Medulla oblongata (tissue), 1 donor: ENCODE measurements around the gene LY6G6D.

ENCODE experiments used
- DNase-seq: peaks from one replicate; pipeline ENCODE4 v3.0.0-alpha.2; 2015; ENCODE audit errors: extremely low spot score

The LY6G6D gene

DNA sequence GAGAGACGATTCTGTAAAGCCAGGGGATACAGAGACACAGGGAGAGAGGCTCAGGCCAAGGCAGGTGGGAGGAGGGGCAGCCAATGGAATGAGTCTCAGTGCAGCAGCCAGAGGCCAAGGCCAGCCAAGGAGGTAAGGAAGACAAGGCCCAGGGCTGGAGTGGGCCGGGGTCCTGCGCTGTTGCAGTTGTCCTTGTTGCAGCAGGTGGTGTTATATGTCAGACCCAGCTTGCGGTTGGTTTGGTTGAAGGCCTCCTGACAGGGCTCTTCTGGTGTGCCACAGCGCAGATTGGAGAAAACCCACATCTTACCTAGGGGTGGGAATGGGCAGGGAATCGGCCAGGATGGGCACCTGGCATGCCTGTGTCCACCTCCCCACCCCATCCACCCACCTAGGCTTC lies 3.9 kb downstream of the LY6G6D start:
- DNase-seq: no peak

DNA sequence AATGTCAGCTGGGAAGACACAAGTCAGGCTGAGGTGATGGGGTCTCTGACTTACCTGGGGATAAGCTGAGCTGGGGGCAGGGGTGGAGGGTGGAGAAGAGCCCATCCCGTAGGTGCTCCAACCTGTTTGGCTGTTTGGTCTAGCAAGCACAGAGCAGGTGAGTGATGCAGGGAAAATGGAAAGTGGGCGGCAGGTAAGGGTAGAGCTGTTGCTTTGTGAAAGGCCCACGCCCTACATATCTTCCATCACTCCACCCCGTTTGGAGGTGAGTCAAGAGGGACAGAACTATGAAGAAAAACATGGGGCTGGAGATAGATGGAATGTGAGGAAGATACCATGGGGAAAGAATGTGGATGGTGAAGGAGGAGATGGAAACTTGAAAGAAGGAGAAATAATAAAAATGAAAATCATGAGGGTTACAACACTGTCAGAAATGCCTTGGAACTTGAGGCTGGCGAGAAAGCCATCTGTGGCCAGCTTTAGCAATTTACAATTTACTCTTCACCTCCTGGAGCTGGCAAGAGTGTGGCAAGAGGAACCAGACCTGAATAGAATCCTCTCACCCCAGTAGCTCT lies 5.1 kb downstream of the LY6G6D start:
- DNase-seq: no peak

DNA sequence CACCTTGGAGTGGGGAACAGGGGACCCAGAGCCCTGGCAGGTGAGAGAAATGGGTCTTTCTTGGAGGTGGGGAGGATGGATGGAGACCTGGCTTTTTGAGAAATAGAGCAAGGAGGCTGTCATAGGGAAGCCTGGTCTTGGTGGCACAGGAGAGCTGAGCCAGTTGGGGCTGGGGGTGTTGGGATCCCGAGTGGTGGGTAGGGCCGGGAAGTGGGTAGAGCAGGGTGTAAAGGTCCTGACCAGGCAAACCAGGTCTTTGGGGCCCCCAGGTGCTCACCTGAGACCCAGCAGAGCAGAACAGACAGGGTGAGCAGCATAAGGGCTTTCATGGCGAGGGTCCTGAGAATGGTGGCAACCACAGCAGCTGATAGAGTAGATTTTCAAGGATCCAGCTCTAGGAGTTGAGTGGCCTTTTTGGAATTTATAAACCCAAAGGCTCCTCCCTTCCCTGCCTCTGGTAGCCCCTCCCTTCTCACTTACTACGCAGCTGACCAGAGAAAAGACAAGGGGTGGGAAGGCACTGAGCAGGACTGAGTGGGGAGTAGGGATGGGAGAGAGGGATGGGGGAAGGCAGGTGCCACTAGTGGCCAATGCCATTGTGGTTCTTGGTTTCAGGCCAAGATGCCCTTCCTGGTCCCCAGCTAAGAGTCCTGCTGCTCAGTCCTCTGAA lies 6.3 kb downstream of the LY6G6D start, which contains the start of gene LY6G6C:
TSS of gene LY6G6C (minus strand) at position 396 of the 670 bp plus-strand sequence. CDS start at position 329, 67 bp downstream.
- DNase-seq: no peak

DNA sequence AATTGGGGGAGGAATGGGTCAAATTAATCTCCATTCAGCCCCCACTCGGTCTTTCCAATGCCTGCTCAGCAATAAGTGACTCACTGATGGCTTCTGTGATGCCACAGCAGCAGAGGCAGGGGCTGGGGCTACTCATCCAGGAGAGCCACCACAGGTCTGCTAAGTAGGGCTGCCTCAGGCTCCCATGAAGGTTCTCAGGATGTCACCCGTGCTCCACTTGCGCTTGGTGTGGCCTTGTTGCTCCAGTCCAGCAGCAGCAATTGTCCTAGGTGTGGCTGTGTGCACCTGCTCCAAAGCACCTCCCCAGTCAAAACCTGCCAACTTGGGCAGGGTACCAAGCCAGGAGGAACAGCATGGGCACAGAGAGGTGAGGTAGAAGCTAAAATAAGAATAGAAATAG lies 7.0 kb downstream of the LY6G6D start:
- DNase-seq: no peak

DNA sequence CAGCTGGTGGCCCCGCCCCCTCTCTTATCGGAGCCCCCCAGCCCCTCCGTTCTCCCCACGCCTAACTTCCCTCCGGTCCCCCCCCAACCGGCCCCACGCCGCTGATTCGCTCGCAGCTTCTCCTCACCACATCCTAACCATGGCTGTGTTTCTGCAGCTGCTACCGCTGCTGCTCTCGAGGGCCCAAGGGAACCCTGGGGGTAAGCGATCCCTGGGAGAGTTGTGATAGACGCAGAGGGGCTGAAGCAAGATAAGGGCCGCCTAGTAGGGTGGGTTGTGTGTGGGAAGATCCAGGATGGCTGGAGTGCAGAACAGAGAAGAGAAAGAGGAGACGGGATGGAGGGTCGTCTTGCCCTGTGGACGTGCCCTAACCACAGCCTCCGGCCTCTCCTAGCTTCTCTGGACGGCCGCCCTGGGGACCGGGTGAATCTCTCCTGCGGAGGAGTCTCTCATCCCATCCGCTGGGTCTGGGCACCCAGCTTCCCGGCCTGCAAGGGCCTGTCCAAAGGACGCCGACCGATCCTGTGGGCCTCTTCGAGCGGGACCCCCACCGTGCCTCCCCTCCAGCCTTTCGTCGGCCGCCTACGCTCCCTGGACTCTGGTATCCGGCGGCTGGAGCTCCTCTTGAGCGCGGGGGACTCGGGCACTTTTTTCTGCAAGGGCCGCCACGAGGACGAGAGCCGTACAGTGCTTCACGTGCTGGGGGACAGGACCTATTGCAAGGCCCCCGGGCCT lies 8.3 kb downstream of the LY6G6D start, which contains the start of gene MPIG6B:
TSS of gene MPIG6B (plus strand) at position 129 of the 735 bp plus-strand sequence. CDS start at position 140, 11 bp downstream.
- no peak for DNase-seq

DNA sequence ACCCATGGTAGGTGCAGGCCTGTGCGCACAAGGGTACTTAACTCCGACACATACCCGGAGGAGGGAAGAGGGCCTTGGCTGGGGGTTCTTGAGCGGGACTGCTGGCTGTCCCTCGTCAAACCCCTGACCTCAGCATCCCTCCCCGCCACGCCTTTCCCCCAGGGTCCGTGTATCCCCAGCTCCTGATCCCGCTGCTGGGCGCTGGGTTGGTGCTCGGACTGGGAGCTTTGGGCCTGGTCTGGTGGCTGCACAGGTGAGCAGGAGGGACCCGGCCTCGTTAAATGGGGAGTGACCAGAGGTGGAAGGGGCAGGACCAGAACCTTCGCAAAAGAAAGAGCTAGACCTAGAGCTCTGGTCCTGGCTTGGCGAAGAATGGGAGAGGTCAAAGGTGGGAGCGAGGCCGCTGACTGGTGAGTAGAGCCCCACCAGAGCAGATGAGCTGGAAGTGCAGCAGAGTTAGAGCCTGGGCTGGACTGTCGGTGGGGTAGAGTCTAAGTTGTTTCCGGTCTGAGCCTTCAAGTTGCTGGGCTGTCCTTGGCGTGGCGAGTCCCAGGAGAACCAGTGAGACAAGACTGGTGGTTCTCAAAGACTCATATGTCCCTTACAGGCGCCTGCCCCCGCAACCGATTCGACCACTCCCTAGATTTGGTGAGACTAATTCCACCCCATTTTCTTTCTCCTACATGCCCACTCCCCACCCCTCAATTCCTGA lies 9.0 kb downstream of the LY6G6D start:
- DNase-seq: no peak

DNA sequence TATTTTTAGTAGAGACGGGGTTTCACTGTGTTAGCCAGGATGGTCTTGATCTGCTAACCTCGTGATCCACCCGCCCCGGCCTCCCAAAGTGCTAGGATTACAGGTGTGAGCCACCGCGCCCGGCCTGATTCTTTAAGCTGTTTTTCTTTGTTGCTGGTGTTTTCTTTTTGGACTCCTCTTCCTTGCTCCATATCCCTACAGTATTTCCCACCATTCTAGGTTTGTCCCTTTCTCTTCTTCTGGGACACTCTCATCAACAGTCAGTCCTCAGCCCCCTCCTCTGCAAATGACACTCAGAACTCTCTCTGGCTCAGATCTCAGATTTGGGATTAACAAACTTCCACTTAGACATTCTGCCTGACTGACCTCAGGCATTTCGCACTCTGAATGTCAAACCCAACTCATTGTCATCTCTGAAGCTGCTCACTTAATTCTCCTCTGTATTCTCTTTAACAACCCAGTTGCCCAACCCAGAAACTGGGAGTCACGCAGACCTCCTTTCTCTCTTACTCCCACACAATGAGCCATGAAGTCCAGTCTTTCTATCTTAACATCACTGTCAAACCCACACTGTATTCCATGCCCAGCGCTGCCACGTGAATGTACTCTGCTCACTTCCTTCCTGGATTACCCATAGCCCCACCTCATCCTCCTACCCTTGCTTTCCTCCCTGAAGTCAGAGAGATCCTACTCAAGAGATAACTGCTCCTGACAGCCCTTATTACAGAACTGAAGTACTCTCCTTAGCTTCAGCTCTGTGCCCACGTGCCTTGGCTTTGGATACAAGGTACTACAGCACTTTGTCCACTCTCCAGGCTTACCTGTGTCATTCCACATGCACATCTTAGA lies 10.6 kb downstream of the LY6G6D start:
- no peak for DNase-seq

DNA sequence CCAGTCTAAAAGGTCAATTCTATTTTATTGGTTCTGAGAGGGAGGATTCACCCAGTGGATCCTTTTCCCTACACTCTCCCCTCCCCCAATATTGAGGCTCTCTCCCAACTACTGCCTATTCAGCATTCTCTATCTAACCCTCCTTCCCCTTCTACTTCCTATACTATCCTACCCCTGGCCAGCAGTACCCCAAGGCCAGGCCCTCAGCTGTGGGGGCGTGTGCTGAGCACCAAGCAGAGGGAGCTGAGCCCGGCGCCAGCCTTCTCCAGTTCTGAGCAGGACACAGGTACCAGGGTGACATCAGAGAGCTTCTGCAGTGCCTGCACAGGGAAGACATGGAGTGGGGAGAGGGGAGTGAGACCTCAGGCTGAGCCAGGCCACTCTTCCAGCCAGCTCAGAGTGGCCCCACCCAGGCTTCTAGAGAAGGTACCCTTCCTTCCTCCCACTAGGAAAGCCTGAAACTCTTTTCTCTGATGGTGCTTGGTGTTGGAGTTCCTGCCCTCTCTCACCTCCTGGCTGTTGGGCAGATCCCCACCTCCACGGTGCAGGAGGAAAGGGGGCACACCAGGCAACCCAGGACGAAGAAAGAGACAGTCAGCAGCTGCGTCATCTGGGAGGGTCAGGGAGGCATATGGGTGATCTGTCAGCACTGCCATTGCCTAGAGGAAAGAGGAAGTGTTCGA lies 12.0 kb downstream of the LY6G6D start:
- DNase-seq: peak; percentile 63

DNA sequence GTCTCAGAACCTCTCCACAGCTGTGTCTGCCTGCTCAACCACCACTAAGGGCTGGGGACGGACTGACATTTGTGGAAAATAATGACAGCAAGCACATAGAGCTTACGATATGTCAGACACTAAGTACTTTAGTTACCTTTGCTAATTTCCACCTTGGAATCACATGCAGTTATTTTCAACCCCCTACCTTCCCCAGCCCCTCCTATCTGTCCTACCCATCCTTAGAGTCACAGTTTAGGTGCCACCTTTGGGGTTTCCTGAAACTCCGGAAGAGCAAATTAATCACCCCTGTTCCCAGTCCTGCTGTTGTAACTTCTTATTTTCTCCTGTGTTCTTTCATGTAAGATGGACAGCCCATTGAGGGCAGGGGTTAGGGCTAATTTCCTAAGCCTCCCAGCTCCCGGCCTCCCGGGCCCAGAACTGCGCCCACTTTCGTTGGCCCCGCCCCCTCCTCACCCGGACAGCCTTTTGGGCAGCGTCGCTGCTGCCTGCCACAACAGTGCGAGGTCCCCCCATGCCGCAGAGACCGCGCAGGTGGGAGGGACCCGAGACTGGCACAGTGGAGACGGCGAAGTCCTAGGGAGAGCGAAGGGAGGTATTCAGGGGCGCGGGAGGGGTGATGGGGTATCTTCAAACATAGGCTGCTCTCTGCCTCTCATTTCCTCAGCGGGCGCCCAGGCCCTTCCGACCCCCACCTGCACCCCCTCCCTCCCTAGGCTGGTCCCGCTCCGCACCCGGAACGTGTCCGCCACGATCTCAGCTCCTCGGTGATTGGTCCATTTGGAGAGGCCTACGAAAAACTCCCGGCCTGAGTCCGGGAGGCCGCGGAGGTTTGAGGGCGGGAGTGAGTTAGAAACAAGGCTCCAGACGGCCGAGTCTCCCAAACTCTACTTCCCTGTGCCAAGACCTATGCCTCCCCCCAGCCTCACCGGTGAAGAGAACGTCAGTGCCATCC lies 12.8 kb downstream of the LY6G6D start:
- DNase-seq: no peak

DNA sequence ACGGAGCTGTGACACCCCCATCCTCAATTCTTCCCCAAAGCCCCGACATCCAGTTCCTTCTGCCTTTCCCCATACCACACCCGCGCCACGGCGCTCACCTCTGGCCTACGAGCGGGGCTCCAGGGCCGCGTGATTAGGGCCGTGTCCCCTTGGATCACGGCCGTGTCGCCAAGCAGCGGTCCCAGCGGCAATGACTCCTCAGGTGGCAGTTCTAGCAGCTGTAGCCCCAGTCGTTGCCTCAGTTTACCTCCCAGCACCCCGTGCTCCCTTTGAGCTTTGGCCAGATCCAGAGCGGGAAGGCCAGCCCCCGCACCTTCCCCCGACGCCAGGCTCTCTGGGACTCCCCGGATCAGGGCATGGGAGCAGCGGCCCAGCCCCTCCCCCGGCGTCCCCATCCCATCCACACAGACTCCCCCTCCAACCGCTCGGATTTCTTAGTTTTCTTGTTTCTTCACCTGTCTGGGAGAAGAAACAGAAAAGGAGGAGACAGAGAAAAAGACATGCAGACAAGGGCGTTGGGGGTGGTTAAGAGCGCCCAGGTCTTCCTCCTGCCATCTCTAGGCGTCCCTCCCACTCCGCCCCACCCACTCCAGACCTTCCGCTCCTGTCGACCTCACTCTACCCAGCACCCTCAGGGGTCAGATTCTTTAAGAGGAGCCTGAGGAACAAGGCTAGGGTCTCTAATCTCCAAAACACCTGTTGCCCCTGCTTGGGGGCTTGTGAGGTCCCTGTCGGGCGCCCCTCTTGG lies 13.8 kb downstream of the LY6G6D start, which contains the start of gene DDAH2:
TSS of gene DDAH2 (minus strand) at position 533 of the 748 bp plus-strand sequence. CDS start at position 395, 138 bp downstream.
- no peak for DNase-seq

DNA sequence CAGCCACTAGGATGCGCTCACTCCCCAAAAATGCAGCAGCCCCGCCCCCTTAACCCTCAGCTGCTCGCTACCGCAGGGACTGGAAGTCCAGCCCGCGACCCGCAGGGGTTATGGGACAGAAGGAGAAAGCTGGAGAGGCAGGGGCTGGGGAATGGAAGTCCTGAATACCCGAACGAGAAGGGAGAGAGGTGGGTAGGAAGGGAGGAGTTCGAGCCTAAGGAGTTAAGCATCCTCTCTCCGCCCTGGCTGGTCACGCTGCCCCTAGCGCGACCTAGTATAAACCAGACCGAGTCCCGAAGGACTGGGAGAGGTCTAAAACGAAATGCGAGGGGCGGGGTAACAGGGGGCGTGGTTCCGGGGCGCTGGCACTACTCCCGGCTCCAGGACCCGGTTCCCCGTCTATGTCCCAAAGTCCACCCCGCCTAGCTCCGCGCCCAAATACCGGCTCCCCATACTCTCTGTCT lies 14.4 kb downstream of the LY6G6D start:
- DNase-seq: peak; percentile 91

DNA sequence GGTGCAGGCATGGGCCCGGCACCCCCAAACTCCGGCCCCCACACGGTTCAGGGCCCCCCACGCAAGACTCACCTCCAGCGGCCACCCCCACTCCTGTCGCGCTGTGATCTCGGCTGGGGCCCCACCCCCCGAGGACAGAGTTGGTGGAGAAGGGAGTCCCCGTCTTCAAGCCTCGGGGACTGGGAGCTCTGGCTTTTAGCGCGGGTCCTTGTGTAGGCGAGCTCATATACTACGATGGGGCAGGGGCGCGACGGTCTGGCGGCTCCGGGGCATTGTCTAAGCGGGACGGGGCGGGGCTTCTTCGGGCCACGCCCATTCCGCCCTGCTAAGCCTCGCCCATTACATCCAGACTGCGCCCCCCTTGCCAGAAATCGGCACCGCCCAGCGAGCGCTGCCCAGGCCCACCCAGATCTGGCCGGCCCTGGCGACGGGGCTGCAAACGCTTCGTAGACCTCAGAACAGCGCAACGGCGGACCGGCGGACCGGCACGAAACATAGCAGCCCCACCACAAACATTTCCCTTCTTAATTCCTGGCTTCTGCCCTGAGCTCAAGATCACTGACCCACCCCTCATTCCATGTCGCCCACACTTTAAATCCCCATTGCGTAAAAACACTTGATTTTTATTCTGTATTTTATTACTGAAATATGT lies 15.0 kb downstream of the LY6G6D start:
- peak; percentile 89 for DNase-seq

DNA sequence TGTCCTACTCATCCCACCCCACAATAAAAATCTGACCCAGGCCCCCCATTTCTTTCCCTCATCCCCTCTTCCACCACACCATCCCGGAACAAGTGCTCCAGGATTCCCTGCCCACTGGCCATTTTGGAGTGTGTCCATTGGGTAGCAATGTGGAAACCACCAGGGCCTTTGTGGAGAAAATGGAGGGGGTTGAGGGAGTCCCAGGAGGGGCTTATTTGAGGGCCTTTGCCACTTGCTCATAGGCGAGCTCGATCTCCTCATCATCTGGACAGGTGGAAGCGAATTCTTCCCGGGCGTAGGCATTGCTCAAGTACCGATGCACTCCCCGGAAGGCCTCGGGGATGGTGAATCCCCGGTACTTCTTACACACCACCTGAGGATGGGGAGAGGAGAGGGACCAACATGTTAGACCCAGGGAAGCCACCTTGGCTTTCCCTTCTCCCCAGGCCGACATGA lies 15.5 kb downstream of the LY6G6D start:
- DNase-seq: no peak

DNA sequence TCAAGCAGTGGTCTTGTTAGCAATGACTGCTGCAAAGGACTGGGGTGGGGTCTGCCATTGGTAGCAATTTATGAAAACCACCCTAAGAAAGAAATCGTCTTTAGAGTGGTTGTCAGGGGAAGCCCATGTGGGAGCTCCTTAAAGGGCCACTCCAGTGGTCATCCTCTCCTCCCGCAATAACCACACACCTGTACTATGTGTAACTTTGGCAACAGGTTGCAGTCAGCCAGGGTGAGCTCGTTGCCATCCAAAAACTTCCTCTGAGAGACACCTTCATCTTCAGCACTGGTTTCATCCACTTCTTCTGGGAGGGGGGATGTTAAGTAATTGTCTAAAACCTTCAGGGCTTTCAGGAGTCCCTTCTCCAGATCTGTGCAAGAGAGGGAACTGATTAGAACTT lies 16.9 kb downstream of the LY6G6D start:
- no peak for DNase-seq

DNA sequence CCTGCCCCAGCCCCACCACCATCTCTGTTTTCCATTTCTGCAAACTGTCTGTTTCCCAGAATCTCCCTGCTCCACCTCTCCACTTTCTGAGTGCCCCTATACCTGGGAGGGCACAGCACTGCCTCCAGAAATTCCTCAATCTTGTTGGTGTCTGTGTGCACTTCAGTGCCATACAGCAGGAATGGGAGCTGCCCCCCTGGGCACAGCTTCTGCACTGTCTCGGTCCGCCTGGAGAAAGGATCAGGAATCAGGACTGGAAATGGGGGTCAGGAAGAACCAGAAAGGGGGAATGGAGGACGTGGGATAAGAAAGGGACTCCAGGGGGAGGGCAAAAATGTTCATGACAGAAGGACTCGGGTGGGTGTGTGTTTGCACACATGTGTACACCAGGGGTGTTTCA lies 18.6 kb downstream of the LY6G6D start:
- no peak for DNase-seq

DNA sequence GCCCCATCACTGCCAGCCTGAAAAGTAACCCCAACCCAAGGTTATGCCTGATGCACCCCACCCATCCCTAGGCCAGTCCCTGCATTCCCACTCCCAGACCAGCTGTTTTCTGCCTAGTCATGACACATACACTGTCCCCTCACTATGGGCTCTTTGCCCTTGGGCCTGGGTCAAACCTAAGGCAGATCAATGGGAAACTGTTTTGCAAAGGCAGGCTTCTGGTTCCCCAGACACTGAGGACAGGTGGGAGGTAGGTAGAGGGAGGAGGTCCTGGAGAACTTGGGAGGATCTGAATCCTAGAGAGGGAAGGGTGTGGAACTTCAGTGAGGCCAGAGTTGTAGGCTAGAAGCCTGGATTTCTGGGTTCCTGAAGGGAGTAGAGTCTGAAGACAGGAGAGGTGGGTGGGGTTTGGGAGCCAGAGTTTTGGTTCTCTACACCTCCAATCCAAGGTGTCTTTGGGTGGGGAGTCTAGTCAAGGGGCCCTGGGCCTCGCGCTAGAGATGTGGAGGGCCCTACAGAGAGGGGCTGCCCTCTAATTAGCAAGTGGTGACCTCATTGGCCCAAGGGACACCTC lies 19.2 kb downstream of the LY6G6D start:
- DNase-seq: no peak

DNA sequence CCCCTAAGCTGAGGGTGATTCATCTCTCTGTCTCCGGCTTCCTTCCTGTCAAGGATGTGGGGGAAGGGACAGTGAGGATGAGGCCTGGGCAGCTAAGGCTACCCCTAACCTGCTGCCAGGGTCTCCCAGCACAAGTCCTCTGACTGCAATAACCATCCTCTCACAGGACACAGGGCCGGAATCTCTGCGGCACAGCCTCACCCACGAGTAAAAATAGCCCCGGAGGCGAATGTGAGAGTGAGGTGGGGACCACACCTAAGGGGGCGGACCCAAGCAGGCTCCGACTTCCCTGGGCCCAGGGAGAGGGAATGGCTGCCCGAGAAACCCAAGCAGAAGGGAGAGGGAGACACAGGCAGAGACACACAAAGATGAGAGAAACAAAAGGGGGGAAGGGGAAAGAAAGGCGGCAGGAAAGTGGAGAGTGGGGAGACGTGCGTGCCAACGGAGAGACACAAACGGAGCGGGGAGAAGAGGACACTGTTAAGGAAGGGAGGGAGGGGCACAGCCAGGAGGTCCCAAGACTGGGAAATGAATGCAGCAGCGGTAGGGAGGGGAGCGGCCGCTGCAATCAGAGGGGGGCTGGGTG lies 19.8 kb downstream of the LY6G6D start:
- DNase-seq: peak; percentile 33
